ENCODE measurements around the gene ALCAM.

The ALCAM gene

DNA sequence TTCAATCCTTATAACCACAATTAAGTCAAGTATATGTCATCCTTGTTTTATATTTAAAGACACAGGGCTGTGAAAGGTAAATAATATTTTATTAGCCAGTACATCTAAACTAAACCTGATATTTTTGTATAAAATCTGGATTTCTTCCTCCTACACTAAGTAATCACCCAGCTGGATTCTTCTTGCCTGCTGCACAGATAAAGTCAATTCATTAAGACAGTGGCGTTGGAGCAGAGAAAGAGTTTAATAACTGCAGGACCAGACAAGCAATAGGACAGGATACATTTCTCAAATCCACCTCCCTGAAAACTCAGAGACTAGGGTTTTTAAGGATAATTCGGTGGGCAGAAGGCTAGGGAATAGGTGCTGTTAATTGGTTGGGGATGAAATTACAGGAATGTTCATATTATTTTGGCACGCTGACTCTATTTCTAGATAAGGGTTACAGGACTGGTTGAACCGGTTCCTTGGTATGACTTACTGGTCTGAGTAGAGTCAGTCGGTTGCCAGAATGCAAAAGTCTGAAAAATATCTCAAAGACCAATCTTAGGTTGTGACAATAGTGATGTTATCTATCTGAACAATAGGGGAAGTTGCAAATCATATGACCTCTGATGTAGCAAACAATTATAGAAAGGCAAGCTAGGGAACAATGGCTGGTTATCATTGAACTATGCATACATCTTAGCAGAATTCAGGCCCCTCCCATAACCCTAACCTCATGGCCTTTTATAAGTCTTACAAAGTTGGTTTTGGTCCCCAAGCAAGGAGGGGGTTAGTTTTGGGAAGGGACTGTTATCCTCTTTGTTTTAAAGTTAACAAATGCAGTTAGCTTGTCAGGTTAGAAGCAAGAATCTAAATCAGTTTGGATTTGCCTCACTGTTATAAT lies 244.8 kb downstream of the ALCAM start:
- H3K36me3 ChIP-seq (ENCODE audit: control insufficient read depth in 2 of 2, insufficient read depth in 1 of 2, low read length in 2 of 2): no peaks in the 10 kb centered on the region
- H3K27ac ChIP-seq (ENCODE audit: extremely low read depth, low read depth, low read length): no peak overlapping the region
- TF ChIP-seq, protein P1, sequence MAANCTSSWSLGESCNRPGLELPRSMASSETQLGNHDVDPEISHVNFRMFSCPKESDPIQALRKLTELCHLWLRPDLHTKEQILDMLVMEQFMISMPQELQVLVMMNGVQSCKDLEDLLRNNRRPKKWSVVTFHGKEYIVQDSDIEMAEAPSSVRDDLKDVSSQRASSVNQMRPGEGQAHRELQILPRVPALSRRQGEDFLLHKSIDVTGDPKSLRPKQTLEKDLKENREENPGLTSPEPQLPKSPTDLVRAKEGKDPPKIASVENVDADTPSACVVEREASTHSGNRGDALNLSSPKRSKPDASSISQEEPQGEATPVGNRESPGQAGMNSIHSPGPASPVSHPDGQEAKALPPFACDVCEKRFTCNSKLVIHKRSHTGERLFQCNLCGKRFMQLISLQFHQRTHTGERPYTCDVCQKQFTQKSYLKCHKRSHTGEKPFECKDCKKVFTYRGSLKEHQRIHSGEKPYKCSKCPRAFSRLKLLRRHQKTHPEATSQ (tag by site-specific recombination; IDR thresholded peaks at IDR 0.05): no peak
- no peak for TF ChIP-seq ZNF544 (tag by site-specific recombination; IDR thresholded peaks at IDR 0.05)
- no peak for TF ChIP-seq ZBTB21 (tag by site-specific recombination; IDR thresholded peaks at IDR 0.05)
- no peak for TF ChIP-seq ZNF169 (tag by site-specific recombination; IDR thresholded peaks at IDR 0.05)
- no peak for TF ChIP-seq MEIS1 (CRISPR knock-in tag; IDR thresholded peaks at IDR 0.05; ENCODE audit: borderline replicate concordance)
- TF ChIP-seq ZNF843 (tag by site-specific recombination; IDR thresholded peaks at IDR 0.05): no peak
- TF ChIP-seq, protein P2, sequence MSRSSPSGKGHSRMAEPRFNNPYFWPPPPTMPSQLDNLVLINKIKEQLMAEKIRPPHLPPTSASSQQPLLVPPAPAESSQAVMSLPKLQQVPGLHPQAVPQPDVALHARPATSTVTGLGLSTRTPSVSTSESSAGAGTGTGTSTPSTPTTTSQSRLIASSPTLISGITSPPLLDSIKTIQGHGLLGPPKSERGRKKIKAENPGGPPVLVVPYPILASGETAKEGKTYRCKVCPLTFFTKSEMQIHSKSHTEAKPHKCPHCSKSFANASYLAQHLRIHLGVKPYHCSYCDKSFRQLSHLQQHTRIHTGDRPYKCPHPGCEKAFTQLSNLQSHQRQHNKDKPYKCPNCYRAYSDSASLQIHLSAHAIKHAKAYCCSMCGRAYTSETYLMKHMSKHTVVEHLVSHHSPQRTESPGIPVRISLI (tag by site-specific recombination; IDR thresholded peaks at IDR 0.05): no peak
- H3K9me3 ChIP-seq (ENCODE audit: control insufficient read depth, insufficient read depth, low read depth, low read length): no peaks in the 10 kb centered on the region
- no peak overlapping the region for H3K4me3 ChIP-seq (ENCODE audit: low read depth, low read length)
- no peaks in the 10 kb centered on the region for H3K4me1 ChIP-seq (ENCODE audit: control insufficient read depth, insufficient read depth, low read length)
- CTCF ChIA-PET: no interaction called here
- POLR2A ChIA-PET: no interaction called here

DNA sequence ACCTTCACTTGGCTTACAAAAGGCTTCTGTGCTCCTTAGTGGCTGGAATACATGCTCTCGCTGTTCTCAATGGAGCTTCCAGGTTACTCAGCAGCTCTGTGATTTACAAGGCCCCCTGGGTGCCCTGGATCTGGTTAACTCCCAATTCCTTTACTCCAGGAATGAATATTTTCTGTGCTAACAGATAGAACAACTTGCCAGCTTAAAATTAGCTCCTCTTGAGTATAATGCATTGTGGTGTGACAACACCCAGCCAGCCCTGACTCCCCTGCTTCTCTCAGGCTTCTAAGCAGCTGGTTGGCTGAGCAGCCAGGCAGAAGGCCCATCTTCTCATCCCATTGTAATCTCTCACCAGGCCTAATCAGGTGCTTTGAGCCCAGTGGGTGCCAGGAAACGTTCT lies 246.4 kb downstream of the ALCAM start:
- CTCF ChIA-PET: interaction anchor here (0.6 kb wide), 1 partner anchor 1553 kb away, joined by 6 read pairs; no protein-coding TSS in a partner anchor
- no peak overlapping the region for H3K4me3 ChIP-seq (ENCODE audit: low read depth, low read length)
- no peak overlapping the region for H3K27ac ChIP-seq (ENCODE audit: extremely low read depth, low read depth, low read length)
- H3K36me3 ChIP-seq (ENCODE audit: control insufficient read depth in 2 of 2, insufficient read depth in 1 of 2, low read length in 2 of 2): no peaks in the 10 kb centered on the region
- H3K9me3 ChIP-seq (ENCODE audit: control insufficient read depth, insufficient read depth, low read depth, low read length): no peaks in the 10 kb centered on the region
- no peak for TF ChIP-seq ZXDB (tag by site-specific recombination; IDR thresholded peaks at IDR 0.05)
- TF ChIP-seq TCF7L2 (IDR thresholded peaks at IDR 0.05; ENCODE audit: borderline replicate concordance, low read depth, low read length): no peak
- no peak for TF ChIP-seq ZNF174 (tag by site-specific recombination; IDR thresholded peaks at IDR 0.05)
- TF ChIP-seq, protein P3, sequence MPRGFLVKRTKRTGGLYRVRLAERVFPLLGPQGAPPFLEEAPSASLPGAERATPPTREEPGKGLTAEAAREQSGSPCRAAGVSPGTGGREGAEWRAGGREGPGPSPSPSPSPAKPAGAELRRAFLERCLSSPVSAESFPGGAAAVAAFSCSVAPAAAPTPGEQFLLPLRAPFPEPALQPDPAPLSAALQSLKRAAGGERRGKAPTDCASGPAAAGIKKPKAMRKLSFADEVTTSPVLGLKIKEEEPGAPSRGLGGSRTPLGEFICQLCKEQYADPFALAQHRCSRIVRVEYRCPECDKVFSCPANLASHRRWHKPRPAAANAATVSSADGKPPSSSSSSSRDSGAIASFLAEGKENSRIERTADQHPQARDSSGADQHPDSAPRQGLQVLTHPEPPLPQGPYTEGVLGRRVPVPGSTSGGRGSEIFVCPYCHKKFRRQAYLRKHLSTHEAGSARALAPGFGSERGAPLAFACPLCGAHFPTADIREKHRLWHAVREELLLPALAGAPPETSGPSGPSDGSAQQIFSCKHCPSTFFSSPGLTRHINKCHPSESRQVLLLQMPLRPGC (tag by site-specific recombination; IDR thresholded peaks at IDR 0.05): no peak
- TF ChIP-seq HOXA7 (CRISPR knock-in tag; IDR thresholded peaks at IDR 0.05; ENCODE audit: borderline replicate concordance): no peak
- no peak for TF ChIP-seq KLF16 (tag by site-specific recombination; IDR thresholded peaks at IDR 0.05)
- TF ChIP-seq, protein P4, sequence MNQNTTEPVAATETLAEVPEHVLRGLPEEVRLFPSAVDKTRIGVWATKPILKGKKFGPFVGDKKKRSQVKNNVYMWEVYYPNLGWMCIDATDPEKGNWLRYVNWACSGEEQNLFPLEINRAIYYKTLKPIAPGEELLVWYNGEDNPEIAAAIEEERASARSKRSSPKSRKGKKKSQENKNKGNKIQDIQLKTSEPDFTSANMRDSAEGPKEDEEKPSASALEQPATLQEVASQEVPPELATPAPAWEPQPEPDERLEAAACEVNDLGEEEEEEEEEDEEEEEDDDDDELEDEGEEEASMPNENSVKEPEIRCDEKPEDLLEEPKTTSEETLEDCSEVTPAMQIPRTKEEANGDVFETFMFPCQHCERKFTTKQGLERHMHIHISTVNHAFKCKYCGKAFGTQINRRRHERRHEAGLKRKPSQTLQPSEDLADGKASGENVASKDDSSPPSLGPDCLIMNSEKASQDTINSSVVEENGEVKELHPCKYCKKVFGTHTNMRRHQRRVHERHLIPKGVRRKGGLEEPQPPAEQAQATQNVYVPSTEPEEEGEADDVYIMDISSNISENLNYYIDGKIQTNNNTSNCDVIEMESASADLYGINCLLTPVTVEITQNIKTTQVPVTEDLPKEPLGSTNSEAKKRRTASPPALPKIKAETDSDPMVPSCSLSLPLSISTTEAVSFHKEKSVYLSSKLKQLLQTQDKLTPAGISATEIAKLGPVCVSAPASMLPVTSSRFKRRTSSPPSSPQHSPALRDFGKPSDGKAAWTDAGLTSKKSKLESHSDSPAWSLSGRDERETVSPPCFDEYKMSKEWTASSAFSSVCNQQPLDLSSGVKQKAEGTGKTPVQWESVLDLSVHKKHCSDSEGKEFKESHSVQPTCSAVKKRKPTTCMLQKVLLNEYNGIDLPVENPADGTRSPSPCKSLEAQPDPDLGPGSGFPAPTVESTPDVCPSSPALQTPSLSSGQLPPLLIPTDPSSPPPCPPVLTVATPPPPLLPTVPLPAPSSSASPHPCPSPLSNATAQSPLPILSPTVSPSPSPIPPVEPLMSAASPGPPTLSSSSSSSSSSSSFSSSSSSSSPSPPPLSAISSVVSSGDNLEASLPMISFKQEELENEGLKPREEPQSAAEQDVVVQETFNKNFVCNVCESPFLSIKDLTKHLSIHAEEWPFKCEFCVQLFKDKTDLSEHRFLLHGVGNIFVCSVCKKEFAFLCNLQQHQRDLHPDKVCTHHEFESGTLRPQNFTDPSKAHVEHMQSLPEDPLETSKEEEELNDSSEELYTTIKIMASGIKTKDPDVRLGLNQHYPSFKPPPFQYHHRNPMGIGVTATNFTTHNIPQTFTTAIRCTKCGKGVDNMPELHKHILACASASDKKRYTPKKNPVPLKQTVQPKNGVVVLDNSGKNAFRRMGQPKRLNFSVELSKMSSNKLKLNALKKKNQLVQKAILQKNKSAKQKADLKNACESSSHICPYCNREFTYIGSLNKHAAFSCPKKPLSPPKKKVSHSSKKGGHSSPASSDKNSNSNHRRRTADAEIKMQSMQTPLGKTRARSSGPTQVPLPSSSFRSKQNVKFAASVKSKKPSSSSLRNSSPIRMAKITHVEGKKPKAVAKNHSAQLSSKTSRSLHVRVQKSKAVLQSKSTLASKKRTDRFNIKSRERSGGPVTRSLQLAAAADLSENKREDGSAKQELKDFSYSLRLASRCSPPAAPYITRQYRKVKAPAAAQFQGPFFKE (tag by site-specific recombination; IDR thresholded peaks at IDR 0.05; ENCODE audit: borderline replicate concordance): no peak
- TF ChIP-seq ZNF292 (tag by site-specific recombination; IDR thresholded peaks at IDR 0.05; ENCODE audit: borderline replicate concordance, low read depth): no peak
- no peak for TF ChIP-seq ZFP41 (tag by site-specific recombination; IDR thresholded peaks at IDR 0.05; ENCODE audit: borderline replicate concordance)
- TF ChIP-seq ZNF175 (tag by site-specific recombination; IDR thresholded peaks at IDR 0.05): no peak
- H3K4me1 ChIP-seq (ENCODE audit: control insufficient read depth, insufficient read depth, low read length): no peaks in the 10 kb centered on the region
- POLR2A ChIA-PET: no interaction called here

All from HEK293 (cell line).